Germinal center (tissue), 1 donor: ENCODE data around the gene BABAM2.
"Not testable (repeated sequence)": the region's sequence is repeated elsewhere in the genome, so short reads cannot be mapped to it uniquely, and the experiment has no call there.

Experiments
- DNase-seq: peaks from one replicate; pipeline ENCODE4 v3.0.0; 2012; ENCODE audit warnings: mixed read lengths, low spot score

BABAM2 gene

GRCh38 chr2:28082131-28082530, 191.6 kb downstream of the BABAM2 start:
- no peak for DNase-seq

GRCh38 chr2:28083476-28083875, 192.9 kb downstream of the BABAM2 start:
- DNase-seq, result no peak

GRCh38 chr2:28084564-28084963, 194.0 kb downstream of the BABAM2 start:
- no peak for DNase-seq

- DNase-seq, result no peak
These were observed 194.7 kb downstream of the BABAM2 start for GRCh38 chr2:28085201-28085600.

- no peak for DNase-seq
These were observed 196.1 kb downstream of the BABAM2 start for GRCh38 chr2:28086611-28087010.

GRCh38 chr2:28088970-28089369, 198.4 kb downstream of the BABAM2 start:
- DNase-seq, result no peak

GRCh38 chr2:28089486-28089885, 199.0 kb downstream of the BABAM2 start:
- DNase-seq, result no peak

GRCh38 chr2:28093308-28093707, 202.8 kb downstream of the BABAM2 start:
- no peak for DNase-seq

GRCh38 chr2:28093768-28094167, 203.2 kb downstream of the BABAM2 start:
- no peak for DNase-seq

- DNase-seq, result no peak
These were observed 204.2 kb downstream of the BABAM2 start for GRCh38 chr2:28094739-28095138.

- DNase-seq, result no peak
These were observed 205.1 kb downstream of the BABAM2 start for GRCh38 chr2:28095622-28096021.

- DNase-seq, result no peak
These were observed 205.9 kb downstream of the BABAM2 start for GRCh38 chr2:28096421-28096820.

GRCh38 chr2:28098501-28099225, 208.1 kb downstream of the BABAM2 start:
- no peak for DNase-seq

GRCh38 chr2:28101123-28101522, 210.6 kb downstream of the BABAM2 start:
- DNase-seq, result no peak

GRCh38 chr2:28101892-28102291, 211.4 kb downstream of the BABAM2 start:
- DNase-seq, result no peak

GRCh38 chr2:28102455-28102874, 211.9 kb downstream of the BABAM2 start:
- no peak for DNase-seq

- DNase-seq, result no peak
These were observed 213.1 kb downstream of the BABAM2 start for GRCh38 chr2:28103611-28104010.

GRCh38 chr2:28108143-28108542, 217.6 kb downstream of the BABAM2 start:
- DNase-seq, result no peak

- not testable (repeated sequence) for DNase-seq
These were observed 223.2 kb downstream of the BABAM2 start for GRCh38 chr2:28113771-28114170.

GRCh38 chr2:28117104-28117596, 226.6 kb downstream of the BABAM2 start:
- no peak for DNase-seq

- DNase-seq, result no peak
These were observed 229.1 kb downstream of the BABAM2 start for GRCh38 chr2:28119631-28120030.

- DNase-seq, result no peak
These were observed 237.9 kb downstream of the BABAM2 start for GRCh38 chr2:28128281-28128950.

GRCh38 chr2:28129955-28130695, 239.6 kb downstream of the BABAM2 start:
- DNase-seq, result no peak
